Activated naive CD8-positive, alpha-beta T cell treated with anti-CD3 and anti-CD28 coated beads, Interleukin-2, amount 10 ng/mL, durations not matched to agents 7 days and 5 days (primary cell): ENCODE results near the gene SPEN. TPM values are rescaled to one million over a fixed set of nuclear protein-coding genes. Genes with fewer than 3 reads are reported as not detected.
A peak's percentile ranks its signal among the peaks of the same experiment; 100 is the strongest.
"Not testable (repeated sequence)": the region's sequence is repeated elsewhere in the genome, so short reads cannot be mapped to it uniquely, and the experiment has no call there.

Experiments
- ATAC-seq: fragments of 150-1000 bp; cut with Tn5 transposase; one replicate; pipeline ENCODE4 v1.10.0; 2021; ENCODE audit warnings: low read depth, moderate library complexity
- POLR2A ChIA-PET: fragments of 350-600 bp; sonication (Branson Sonifier 250); formaldehyde crosslinking; loops from one replicate; lab custom pipeline; 2021; ENCODE audit warnings: antibody characterized with exemption; lab: Charles Lee
- DNase-seq: peaks from one replicate; pipeline ENCODE4 v3.0.0; 2021
- H3K27ac Mint-ChIP-seq: one replicate; pipeline ENCODE4 v1.8.0; 2022; ENCODE audit warnings: mild to moderate bottlenecking, mixed read lengths
- H3K27me3 Mint-ChIP-seq: one replicate; pipeline ENCODE4 v1.8.0; 2022; ENCODE audit warnings: mild to moderate bottlenecking, moderate library complexity, mixed read lengths
- H3K36me3 Mint-ChIP-seq: one replicate; pipeline ENCODE4 v1.8.0; 2021; ENCODE audit warnings: mild to moderate bottlenecking, mixed read lengths
- H3K4me1 Mint-ChIP-seq: one replicate; pipeline ENCODE4 v1.8.0; 2021; ENCODE audit warnings: mixed read lengths
- H3K4me3 Mint-ChIP-seq: one replicate; pipeline ENCODE4 v1.8.0; 2022; ENCODE audit warnings: mild to moderate bottlenecking, moderate library complexity, mixed read lengths
- H3K9me3 Mint-ChIP-seq: one replicate; pipeline ENCODE4 v1.8.0; 2021; ENCODE audit warnings: mixed read lengths
- total RNA-seq, 2 experiments: library from RNA; stranded (reverse); gene quantifications; one replicate each; pipeline ENCODE4 v1.2.3, GENCODE V29; 2021

The SPEN gene
- total RNA-seq, 2 experiments from 2014 or later, result 68.8 to 69.8 TPM

DNA sequence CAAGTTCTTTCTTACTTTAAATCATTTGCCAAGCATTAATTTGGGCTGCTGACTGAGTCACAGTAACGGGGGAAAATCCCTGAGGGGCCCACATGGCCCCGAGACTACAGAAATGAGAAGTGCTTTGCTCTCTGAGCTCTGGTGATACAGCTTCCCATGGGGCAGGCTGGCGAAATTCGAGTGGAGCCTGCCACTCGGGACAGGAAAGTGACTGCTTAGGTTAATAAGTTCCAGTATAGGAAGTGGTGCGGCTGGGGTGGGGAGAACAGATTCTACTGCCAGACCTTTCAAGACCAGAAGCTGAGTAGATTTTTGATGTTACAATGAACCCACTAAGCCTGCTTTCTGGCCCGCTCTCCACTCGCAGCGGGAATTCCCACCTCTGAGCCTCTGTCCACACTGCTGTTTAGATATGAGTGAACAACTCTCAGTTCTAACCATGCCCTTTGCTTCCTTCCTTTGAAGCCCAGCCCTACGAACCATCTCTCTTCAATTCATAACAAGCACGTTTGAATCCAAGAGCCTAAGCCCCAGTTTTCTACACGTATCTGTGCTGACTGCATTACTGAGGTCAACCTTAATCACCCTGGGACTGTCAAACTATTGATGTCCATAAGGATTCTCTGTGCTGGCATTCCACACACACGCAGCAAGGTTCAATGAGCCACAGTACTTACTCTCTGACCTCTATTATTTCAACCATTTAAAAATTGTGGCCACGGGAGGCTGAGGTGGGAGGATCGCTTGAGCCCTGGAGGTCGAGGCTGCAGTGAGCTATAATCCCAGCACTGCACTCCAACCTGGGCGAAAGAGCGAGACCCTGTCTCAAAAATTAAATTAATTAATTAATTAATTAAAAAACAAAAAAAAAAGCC, 118.8 kb downstream of the SPEN start:
- peaks cover 46% of the 10 kb centered on the region for H3K4me1 Mint-ChIP-seq
- H3K36me3 Mint-ChIP-seq, result peaks cover 31% of the 10 kb centered on the region
- peak overlapping the region; percentile 91 for H3K27ac Mint-ChIP-seq
- H3K27me3 Mint-ChIP-seq, result no peaks in the 10 kb centered on the region
- peak overlapping the region; percentile 77 for H3K4me3 Mint-ChIP-seq
- peaks cover 1% of the 10 kb centered on the region for H3K9me3 Mint-ChIP-seq
- POLR2A ChIA-PET, result interaction anchor here (0.6 to 1.7 kb wide), 2 partner anchors 9 to 130 kb away, joined by 3 to 13 read pairs; partner anchors contain the start of gene ZBTB17
- DNase-seq, result peak; percentile 56
- ATAC-seq, result peak; percentile 85

DNA sequence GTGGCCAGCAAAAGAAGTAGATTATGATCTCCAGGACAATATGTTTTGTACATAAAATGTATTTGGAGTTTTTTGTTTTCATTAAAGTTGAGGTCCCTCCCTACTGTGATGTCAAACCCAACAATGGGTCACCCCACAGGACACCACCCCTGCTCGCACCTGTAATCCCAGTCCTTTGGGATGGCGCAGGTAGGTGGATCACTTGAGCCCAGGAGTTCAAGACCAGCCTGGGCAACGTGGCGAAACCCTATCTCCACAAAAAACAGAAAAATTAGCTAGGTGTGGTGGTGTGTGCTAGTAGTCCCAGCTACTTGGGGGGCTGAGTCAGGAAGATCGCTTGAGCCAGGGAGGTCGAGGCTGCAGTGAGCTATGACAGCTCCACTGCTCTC, 119.4 kb downstream of the SPEN start:
- ATAC-seq (no peak), DNase-seq (no peak)
- peaks cover 1% of the 10 kb centered on the region for H3K9me3 Mint-ChIP-seq
- no peaks in the 10 kb centered on the region for H3K27me3 Mint-ChIP-seq
- peak overlapping the region; percentile 56 for H3K4me3 Mint-ChIP-seq
- peaks cover 34% of the 10 kb centered on the region for H3K36me3 Mint-ChIP-seq
- POLR2A ChIA-PET, result interaction anchor here (1.7 kb wide), 1 partner anchor 8 kb away, joined by 13 read pairs; the partner anchor contains the start of gene ZBTB17
- H3K4me1 Mint-ChIP-seq, result peaks cover 47% of the 10 kb centered on the region
- H3K27ac Mint-ChIP-seq, result peak overlapping the region; percentile 71

GRCh38 chr1:15968172-15968571, 120.7 kb downstream of the SPEN start:
- Mint-ChIP-seq H3K27ac (no peak overlapping the region), H3K4me1 (peaks cover 50% of the 10 kb centered on the region), H3K27me3 (no peaks in the 10 kb centered on the region), H3K9me3 (peaks cover 1% of the 10 kb centered on the region), H3K4me3 (no peak overlapping the region), H3K36me3 (peaks cover 44% of the 10 kb centered on the region)
- DNase-seq (no peak), ATAC-seq (no peak)
- POLR2A ChIA-PET, result no interaction called here

DNA sequence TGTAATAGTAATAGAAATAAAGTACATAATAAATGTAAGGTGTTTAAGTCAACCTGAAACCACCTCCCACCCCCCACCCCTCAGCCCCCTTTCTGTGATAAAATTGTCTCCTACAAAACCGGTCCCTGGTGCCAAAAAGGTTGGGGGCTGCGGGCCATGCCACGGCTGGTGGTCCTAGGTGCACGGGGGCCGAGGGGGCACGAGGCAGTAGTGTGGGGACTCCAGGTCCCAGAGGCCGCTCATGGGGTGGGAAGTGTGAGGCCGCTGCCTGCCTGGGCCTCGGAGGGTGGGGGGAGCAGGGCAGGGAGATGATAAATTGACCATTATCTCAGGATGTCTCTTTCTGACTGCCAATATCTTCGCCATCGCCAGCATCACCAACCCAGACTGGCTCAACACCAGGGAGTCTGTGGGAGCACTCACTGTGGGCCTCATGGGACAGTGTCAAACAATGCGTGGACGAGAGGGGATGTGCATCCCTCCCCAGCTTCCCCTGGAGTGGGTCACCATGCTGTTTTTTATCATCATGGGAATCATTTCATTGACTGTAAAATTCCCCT, 121.9 kb downstream of the SPEN start:
- DNase-seq (no peak), ATAC-seq (no peak)
- H3K4me1 Mint-ChIP-seq, result peaks cover 44% of the 10 kb centered on the region
- POLR2A ChIA-PET, result no interaction called here
- H3K27me3 Mint-ChIP-seq, result no peaks in the 10 kb centered on the region
- H3K36me3 Mint-ChIP-seq, result peaks cover 41% of the 10 kb centered on the region
- peaks cover 1% of the 10 kb centered on the region for H3K9me3 Mint-ChIP-seq
- no peak overlapping the region for H3K4me3 Mint-ChIP-seq
- no peak overlapping the region for H3K27ac Mint-ChIP-seq

DNA sequence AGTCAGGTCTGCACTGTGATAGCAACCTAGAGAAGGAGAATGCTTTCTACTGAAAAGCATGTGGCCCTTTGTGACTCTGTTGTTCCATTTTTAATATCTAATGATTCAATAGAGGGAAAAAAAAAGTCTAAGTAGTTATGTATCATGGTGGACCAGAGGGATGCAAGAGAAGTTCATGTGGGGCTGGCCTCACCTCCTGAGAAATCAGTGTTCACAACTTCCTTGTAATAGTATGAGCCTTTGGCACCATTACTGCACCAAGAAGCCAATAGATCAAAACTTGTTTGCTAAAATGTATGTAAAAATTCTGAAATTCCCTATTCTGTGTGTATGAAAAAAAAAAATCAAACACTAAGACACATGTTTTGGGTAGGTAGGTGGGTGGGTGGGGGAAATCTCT, 123.4 kb downstream of the SPEN start:
- Mint-ChIP-seq H3K4me3 (no peak overlapping the region), H3K27ac (no peak overlapping the region), H3K9me3 (peaks cover 1% of the 10 kb centered on the region), H3K36me3 (peaks cover 38% of the 10 kb centered on the region), H3K4me1 (peaks cover 36% of the 10 kb centered on the region), H3K27me3 (no peaks in the 10 kb centered on the region)
- DNase-seq, result no peak
- POLR2A ChIA-PET, result no interaction called here
- no peak for ATAC-seq

- Mint-ChIP-seq H3K36me3 (peaks cover 35% of the 10 kb centered on the region), H3K9me3 (peaks cover 1% of the 10 kb centered on the region), H3K27me3 (no peaks in the 10 kb centered on the region), H3K27ac (no peak overlapping the region), H3K4me1 (peaks cover 30% of the 10 kb centered on the region), H3K4me3 (no peak overlapping the region)
- DNase-seq (no peak), ATAC-seq (no peak)
- POLR2A ChIA-PET, result no interaction called here
These were observed 124.9 kb downstream of the SPEN start for GRCh38 chr1:15972409-15972808.

DNA sequence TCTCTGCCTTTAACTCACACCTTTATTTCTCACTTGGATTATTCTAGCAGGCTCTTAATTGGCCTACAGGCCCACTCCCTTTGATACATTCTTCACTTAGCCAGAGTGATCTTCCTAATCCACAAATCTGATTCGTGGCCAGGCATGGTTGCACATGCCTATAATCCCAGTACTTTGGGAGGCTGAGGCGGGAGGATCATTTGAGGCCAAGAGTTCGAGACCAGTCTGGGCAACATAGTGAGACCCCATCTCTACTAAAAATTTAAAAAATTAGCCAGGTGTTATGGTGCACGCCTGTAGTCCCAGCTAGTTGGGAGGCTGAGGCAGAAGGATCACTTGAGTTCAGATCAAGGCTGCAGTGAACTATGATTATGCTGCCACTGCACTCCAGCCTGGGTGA, 126.3 kb downstream of the SPEN start:
- H3K36me3 Mint-ChIP-seq, result peaks cover 28% of the 10 kb centered on the region
- POLR2A ChIA-PET, result no interaction called here
- no peak overlapping the region for H3K27ac Mint-ChIP-seq
- ATAC-seq (no peak), DNase-seq (no peak)
- no peak overlapping the region for H3K4me3 Mint-ChIP-seq
- no peaks in the 10 kb centered on the region for H3K27me3 Mint-ChIP-seq
- H3K4me1 Mint-ChIP-seq, result peaks cover 20% of the 10 kb centered on the region
- peaks cover 1% of the 10 kb centered on the region for H3K9me3 Mint-ChIP-seq

DNA sequence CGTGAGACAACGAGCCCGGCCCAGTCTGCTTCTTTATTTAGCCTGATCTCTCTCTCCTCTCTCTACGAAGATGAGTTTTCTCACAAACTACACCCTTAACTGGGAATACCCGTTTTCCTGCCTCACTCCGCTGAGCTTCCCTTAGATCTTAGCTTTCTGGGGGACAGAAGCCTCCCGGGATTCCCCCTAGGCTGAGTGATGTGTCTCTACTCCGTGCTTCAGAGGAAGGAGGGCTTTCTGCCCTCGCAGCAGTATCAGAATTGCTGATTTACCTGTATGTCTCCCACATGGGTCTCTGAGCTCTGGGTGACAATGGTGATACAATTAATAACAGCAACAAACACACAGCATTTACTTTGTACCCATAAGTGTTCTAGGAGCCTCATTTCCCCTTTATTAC, 127.3 kb downstream of the SPEN start:
- H3K4me1 Mint-ChIP-seq, result peaks cover 20% of the 10 kb centered on the region
- no peaks in the 10 kb centered on the region for H3K27me3 Mint-ChIP-seq
- H3K4me3 Mint-ChIP-seq, result peak overlapping the region; percentile 85
- POLR2A ChIA-PET, result interaction anchor here (1.5 to 2.2 kb wide), 4 partner anchors 8 to 129 kb away, joined by 3 to 13 read pairs (median 6); no protein-coding TSS in a partner anchor
- DNase-seq (no peak), ATAC-seq (no peak)
- peak overlapping the region; percentile 20 for H3K27ac Mint-ChIP-seq
- H3K9me3 Mint-ChIP-seq, result peaks cover under 1% of the 10 kb centered on the region
- peaks cover 24% of the 10 kb centered on the region for H3K36me3 Mint-ChIP-seq

DNA sequence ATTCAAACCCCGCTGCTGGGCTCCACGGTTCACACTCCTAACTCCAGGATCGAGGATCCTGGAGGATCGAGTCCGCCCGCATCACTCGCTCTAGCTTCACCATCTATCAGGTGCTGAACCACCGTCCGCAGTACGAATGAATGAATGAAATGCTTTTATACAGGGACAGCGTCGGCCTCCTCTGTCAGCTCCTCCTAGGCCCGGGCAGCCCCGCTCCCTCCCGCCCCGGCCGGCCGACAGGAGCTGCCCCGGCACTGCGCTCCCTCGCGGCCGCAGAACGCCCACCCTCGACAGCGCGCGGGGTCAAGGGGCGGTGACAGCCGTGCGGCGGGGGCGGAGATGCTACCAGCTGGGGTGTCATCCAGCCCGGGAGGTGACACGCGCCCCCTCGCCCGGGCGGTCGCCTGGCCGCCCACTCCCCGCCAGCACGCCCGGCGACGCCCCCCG, 127.9 kb downstream of the SPEN start:
- Mint-ChIP-seq H3K9me3 (no peaks in the 10 kb centered on the region), H3K4me1 (peaks cover 20% of the 10 kb centered on the region), H3K27ac (peak overlapping the region; percentile 67), H3K36me3 (peaks cover 19% of the 10 kb centered on the region), H3K27me3 (no peaks in the 10 kb centered on the region), H3K4me3 (peak overlapping the region; percentile 92)
- ATAC-seq, result peak; percentile 74
- DNase-seq, result peak; percentile 83
- POLR2A ChIA-PET, result interaction anchor here (1.0 to 2.2 kb wide), 6 partner anchors 9 to 139 kb away, joined by 3 to 13 read pairs (median 5); partner anchors contain the start of gene SPEN

DNA sequence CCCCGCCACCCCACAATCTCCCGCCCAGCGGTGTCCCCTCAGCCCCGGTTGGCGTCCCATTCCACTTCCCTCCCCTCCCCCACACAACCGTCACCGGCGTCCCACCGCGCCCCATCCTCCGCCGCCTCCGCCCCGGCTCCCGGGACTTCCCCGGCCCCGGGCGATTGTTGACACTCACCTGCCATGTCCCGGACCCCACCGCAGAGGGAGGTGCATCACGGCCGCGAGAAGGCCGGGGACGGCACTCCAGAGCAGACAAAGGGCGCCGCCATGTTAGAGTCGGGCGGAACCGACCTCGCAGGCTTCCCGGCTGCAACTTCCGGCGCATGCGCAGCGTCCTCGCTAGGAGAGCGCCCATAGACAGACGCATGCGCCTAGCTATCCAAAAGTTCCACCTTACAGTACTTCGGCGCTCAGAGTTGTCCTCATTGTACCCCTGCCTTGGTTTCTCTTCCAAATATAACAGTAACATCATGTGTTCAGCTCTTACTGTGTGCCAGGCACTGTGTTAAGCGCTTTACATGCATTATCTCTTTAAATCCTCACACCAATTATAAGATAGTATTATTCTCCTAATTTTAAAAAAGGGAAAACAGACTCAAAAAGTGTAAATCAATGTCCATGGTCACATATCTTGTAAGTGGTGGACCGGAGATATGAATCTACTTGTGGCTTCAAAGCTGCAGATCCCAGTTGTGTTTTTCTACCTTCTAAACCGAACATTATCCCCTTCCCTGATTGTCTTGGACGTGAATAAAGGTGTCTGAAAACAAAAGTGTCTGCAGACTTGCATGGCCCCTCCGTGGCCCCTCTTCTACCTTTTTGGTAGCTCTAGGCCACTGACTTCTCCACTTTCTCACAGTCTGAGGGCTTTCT, 128.5 kb downstream of the SPEN start, which contains the start of gene ZBTB17:
TSS of gene ZBTB17 (minus strand) at position 297 of the 876 bp plus-strand sequence. CDS start 27,606 bp downstream, outside the sequence.
- Mint-ChIP-seq H3K27ac (peak within 1 kb of the TSS; percentile 86), H3K36me3 (peaks cover 15% of the 10 kb centered on the region), H3K27me3 (no peaks in the 10 kb centered on the region), H3K9me3 (no peaks in the 10 kb centered on the region), H3K4me1 (peaks cover 20% of the 10 kb centered on the region), H3K4me3 (peak within 1 kb of the TSS; percentile 92)
- ATAC-seq, result peak; percentile 93
- POLR2A ChIA-PET, result interaction anchor here (0.6 to 2.2 kb wide), 10 partner anchors 10 to 375 kb away, joined by 3 to 13 read pairs (median 5); partner anchors contain the start of gene SPEN
- DNase-seq, result peak; percentile 96

DNA sequence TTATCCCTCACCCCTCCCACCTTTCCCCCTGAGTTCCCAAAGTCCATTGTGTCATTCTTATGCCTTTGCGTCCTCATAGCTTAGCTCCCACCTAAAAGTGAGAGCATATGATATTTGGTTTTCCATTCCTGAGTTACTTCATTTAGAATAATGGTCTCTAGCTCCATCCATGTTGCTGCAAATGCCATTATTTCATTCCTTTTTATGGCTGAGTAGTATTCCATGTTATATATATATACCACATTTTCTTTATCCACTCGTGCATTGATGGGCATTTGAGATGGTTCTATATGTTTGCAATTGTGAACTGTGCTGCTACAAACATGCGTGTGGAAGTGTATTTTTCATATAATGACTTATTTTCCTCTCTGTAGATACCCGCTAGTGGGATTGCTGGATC, 130.4 kb downstream of the SPEN start:
- H3K27ac Mint-ChIP-seq, ATAC-seq, H3K36me3 Mint-ChIP-seq, H3K4me3 Mint-ChIP-seq, H3K9me3 Mint-ChIP-seq, H3K27me3 Mint-ChIP-seq, DNase-seq: not testable (repeated sequence)
- POLR2A ChIA-PET, result interaction anchor here (0.6 kb wide), 1 partner anchor 41 kb away, joined by 3 read pairs; no protein-coding TSS in a partner anchor
- peaks cover 16% of the 10 kb centered on the region for H3K4me1 Mint-ChIP-seq

DNA sequence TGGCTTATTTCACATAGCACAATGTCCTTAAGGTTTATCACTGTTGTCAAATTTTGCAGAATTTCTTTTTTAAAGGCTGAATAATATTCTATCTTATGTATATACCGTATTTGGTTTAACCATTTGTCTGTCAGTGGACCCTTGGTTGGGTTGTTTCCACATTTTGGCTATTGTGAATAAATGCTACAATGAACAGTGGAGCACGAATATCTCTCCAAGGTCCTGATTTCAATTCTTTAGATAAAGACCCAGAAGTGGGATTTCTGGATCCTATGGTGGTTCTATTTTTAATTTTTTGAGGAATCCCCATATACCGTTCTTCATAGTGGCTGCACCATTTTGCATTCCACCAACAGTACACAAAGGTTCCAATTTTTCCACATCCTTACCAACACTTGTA, 134.2 kb downstream of the SPEN start:
- Mint-ChIP-seq H3K4me1 (peaks cover under 1% of the 10 kb centered on the region), H3K36me3 (no peaks in the 10 kb centered on the region), H3K9me3 (no peaks in the 10 kb centered on the region), H3K27ac (no peak overlapping the region), H3K4me3 (no peak overlapping the region), H3K27me3 (no peaks in the 10 kb centered on the region)
- DNase-seq (no peak), ATAC-seq (no peak)
- POLR2A ChIA-PET, result no interaction called here
